Heart left ventricle (tissue), 13 donors: ENCODE results near the gene SCIMP.

Source experiments
- CTCF ChIP-seq, 12 donors: fragments of 200-600 bp; sonication (generic) in 4 of 12; IDR thresholded peaks; one replicate each; pipeline versions ENCODE4 v1.5.0 to v1.8.0; 2018 to 2022; ENCODE audit warnings: antibody characterized with exemption in 12 of 12, mild to moderate bottlenecking in 5 of 12
- POLR2A ChIP-seq, 2 donors: fragments of 450-650 bp; IDR thresholded peaks; one replicate each; pipeline ENCODE4 v1.6.1; 2017; ENCODE audit warnings: antibody characterized with exemption in 2 of 2, mild to moderate bottlenecking in 2 of 2, moderate library complexity in 2 of 2
- donor health status: ischemic (EF 13 %, LVEDD 7.1; RV severe dilation, severe dysfunction).
- donor health status: DM: no; HTN: yes; CAD: no.
- donor health status: DM: no; HTN: no; CAD: no.
- donor health status: ischemic (EF 25% LVEDD 6.9; RV normal size, moderate dysfunction).
- donor health status: ischemic (EF 25% LVEDD 5.7; RV mildly dilated, moderate dysfunction).
- donor health status: ischemic (EF 35%, LVEDD 5.7; RV mildly dilated, moderate dysfunction).
- donor health status: nonischemic (EF 11% LVEDD 7.7; RV severe dilation, severe dysfunction).
- donor health status: DM: yes; HTN: yes; CAD: no.
- donor health status: PGD.
- donor health status: ischemic (EF 29% LVEDD 5.4; RV normal size, mild dysfunction).
- donor health status: nonischemic (EF 23%, LVEDD 6.1; RV moderate dilation, normal function).

DNA sequence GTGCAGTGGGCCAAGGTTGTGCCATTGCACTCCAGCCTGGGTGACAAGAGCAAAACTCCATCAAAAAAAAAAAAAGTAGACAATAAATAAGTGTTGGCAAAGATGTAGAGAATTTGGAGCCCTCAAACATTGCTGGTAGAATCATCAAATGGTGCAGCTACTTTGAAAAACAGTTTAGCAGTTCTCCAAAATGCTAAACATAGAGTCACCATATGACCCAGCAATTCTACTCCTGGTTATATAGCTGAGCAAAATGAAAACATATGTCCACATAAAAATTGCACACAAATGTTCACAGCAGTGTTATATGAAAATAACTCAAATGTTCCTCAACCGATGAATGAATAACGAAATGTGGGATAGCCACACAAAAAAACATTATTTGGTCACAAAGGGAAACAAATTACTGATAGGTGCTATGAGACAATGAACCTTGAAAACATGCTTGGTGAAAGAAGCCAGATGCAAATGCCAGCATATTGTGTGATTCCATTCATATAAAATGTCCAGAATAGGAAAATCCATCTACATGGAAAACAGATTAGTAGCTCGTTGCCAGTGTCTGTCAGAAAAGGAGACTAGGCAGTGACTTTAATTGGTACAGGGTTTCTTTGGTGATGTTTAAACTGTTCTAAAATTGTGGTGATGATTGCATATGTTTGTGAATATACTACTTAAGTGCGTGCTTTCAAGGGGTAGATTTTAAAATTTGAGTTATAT, 34.7 kb upstream of the SCIMP start:
- TF ChIP-seq CTCF (IDR thresholded peaks at IDR 0.05) (no peak), POLR2A (IDR thresholded peaks at IDR 0.05) (no peak)
